SU-DHL-6 (cell line): ENCODE results near the gene ACAP3.

ENCODE experiments used
- CTCF ChIP-seq: fragments of 200-600 bp; sonication (generic); IDR thresholded peaks from one replicate; pipeline ENCODE4 v1.5.1; 2017; ENCODE audit warnings: antibody characterized with exemption, mild to moderate bottlenecking, low read length, moderate library complexity; ENCODE audit not compliant: insufficient read depth, poor library complexity, severe bottlenecking
- EZH2phosphoT487 ChIP-seq: fragments of 200-600 bp; sonication (generic), shearing (Covaris generic); conservative IDR thresholded peaks from 2 replicates; pipeline ENCODE4 v1.6.1; 2018; ENCODE audit warnings: mild to moderate bottlenecking, antibody characterized with exemption, low read length, moderate library complexity, mixed read lengths

GRCh38 chr1:1250786-1251284 is 56.9 kb downstream of the ACAP3 start:
- TF ChIP-seq CTCF, result no peak
- no peak for TF ChIP-seq EZH2phosphoT487
